IMR-90 (cell line): Measurements from ENCODE around the gene ANXA2. TPM values are rescaled to one million over a fixed set of nuclear protein-coding genes. Genes with fewer than 3 reads are reported as not detected.

Source experiments
- ATAC-seq: fragments of 200-7000 bp; cut with Tn5 transposase; 2 replicates; pipeline ENCODE4 v1.9.1; 2020; ENCODE audit warnings: low read depth, mild to moderate bottlenecking, moderate library complexity
- BruUV-seq: library from RNA; stranded (reverse); fragments of 400-500 nt; replicated peaks from 2 replicates; lab custom pipeline; 2021; lab: Mats Ljungman, UMichigan
- CTCF ChIA-PET: fragments of 300-600 bp; formaldehyde crosslinking; extraction: SDS; loops from one replicate; lab custom pipeline; 2021; ENCODE audit warnings: antibody characterized with exemption; lab: Yijun Ruan, JAX
- POLR2A ChIA-PET: fragments of 300-600 bp; sonication (Branson Sonifier 250); formaldehyde crosslinking; loops from one replicate; lab custom pipeline; 2022; ENCODE audit warnings: antibody characterized with exemption; ENCODE audit not compliant: unreplicated experiment; lab: Charles Lee
- DNase-seq: peaks from one replicate; pipeline ENCODE4 v3.0.0; 2013
- H2AFZ ChIP-seq: replicated peaks from 2 replicates; pipeline ENCODE3; 2013; ENCODE audit warnings: low read length, mild to moderate bottlenecking; ENCODE audit not compliant: poor library complexity
- H2AK5ac ChIP-seq: 2 replicates; pipeline ENCODE4 v1.6.1; 2013; ENCODE audit warnings: low read depth, low read length, inconsistent platforms
- H2AK9ac ChIP-seq: replicated peaks from 2 replicates; pipeline ENCODE3; 2013; ENCODE audit warnings: mild to moderate bottlenecking, low read depth, low read length, moderate library complexity; ENCODE audit not compliant: poor library complexity
- H2BK120ac ChIP-seq: 2 replicates; pipeline ENCODE4 v1.6.1; 2013; ENCODE audit warnings: low read depth, low read length, inconsistent platforms
- H2BK15ac ChIP-seq: 3 replicates; pipeline ENCODE4 v1.6.1; 2013; ENCODE audit warnings: low read depth, low read length, inconsistent platforms
- H2BK20ac ChIP-seq: 2 replicates; pipeline ENCODE4 v1.6.1; 2013; ENCODE audit warnings: low read depth, mild to moderate bottlenecking, inconsistent platforms, low read length, moderate library complexity
- H2BK5ac ChIP-seq: 2 replicates; pipeline ENCODE4 v1.6.1; 2013; ENCODE audit warnings: mild to moderate bottlenecking, low read depth, low read length, inconsistent platforms; ENCODE audit not compliant: poor library complexity, severe bottlenecking
- H3K14ac ChIP-seq: replicated peaks from 2 replicates; pipeline ENCODE4 v1.6.1; 2013; ENCODE audit warnings: low read depth, low read length, inconsistent platforms
- H3K18ac ChIP-seq: 2 replicates; pipeline ENCODE4 v1.6.1; 2013; ENCODE audit warnings: low read depth, low read length, control low read depth
- H3K23ac ChIP-seq: 2 replicates; pipeline ENCODE4 v1.6.1; 2013; ENCODE audit warnings: low read depth, low read length, inconsistent platforms
- H3K27ac ChIP-seq: 2 replicates; pipeline ENCODE4 v1.5.1; 2013; ENCODE audit warnings: mild to moderate bottlenecking, control low read depth, low read length; ENCODE audit not compliant: insufficient read depth
- H3K27me3 ChIP-seq: 2 replicates; pipeline ENCODE4 v1.6.1; 2013; ENCODE audit warnings: low read length; ENCODE audit not compliant: control insufficient read depth, insufficient read depth
- H3K36me3 ChIP-seq: 2 replicates; pipeline ENCODE4 v1.6.1; 2013; ENCODE audit warnings: low read length, mixed read lengths; ENCODE audit not compliant: control insufficient read depth, insufficient read depth
- H3K4ac ChIP-seq: 2 replicates; pipeline ENCODE4 v1.6.1; 2013; ENCODE audit warnings: low read depth, low read length, inconsistent platforms
- H3K4me1 ChIP-seq: 2 replicates; pipeline ENCODE4 v1.6.1; 2013; ENCODE audit warnings: low read length, mixed read lengths; ENCODE audit not compliant: control insufficient read depth, insufficient read depth
- H3K4me2 ChIP-seq: 2 replicates; pipeline ENCODE4 v1.6.1; 2013; ENCODE audit warnings: low read depth, mild to moderate bottlenecking, control low read depth, low read length, moderate library complexity
- H3K4me3 ChIP-seq: 2 replicates; pipeline ENCODE4 v1.5.1; 2013; ENCODE audit warnings: low read depth, mild to moderate bottlenecking, control low read depth, low read length, moderate library complexity; ENCODE audit not compliant: insufficient read depth
- H3K56ac ChIP-seq: 2 replicates; pipeline ENCODE4 v1.6.1; 2013; ENCODE audit warnings: low read length, inconsistent platforms; ENCODE audit not compliant: insufficient read depth; ENCODE audit errors: extremely low read depth
- H3K79me1 ChIP-seq, 2 experiments: 2 replicates each; pipeline ENCODE4 v1.6.1; 2013; ENCODE audit warnings: low read length in 2 of 2, inconsistent platforms in 1 of 2, low read depth in 1 of 2
- H3K9ac ChIP-seq: 2 replicates; pipeline ENCODE4 v1.6.1; 2013; ENCODE audit warnings: low read depth, low read length, control low read depth
- H3K9me1 ChIP-seq: 2 replicates; pipeline ENCODE4 v1.6.1; 2013; ENCODE audit warnings: low read length, inconsistent platforms; ENCODE audit not compliant: insufficient read depth
- H3K9me3 ChIP-seq: 2 replicates; pipeline ENCODE4 v1.6.1; 2013; ENCODE audit warnings: low read length; ENCODE audit not compliant: control insufficient read depth, insufficient read depth
- H4K20me1 ChIP-seq: 2 replicates; pipeline ENCODE4 v1.6.1; 2013; ENCODE audit warnings: low read length, inconsistent platforms; ENCODE audit not compliant: insufficient read depth
- H4K5ac ChIP-seq: 2 replicates; pipeline ENCODE4 v1.6.1; 2013; ENCODE audit warnings: mild to moderate bottlenecking, low read depth, low read length, control low read depth
- H4K8ac ChIP-seq, 2 experiments: 2 replicates each; pipeline ENCODE4 v1.6.1; 2013; ENCODE audit warnings: low read depth in 2 of 2, low read length in 2 of 2, control low read depth in 1 of 2, inconsistent platforms in 1 of 2
- H4K91ac ChIP-seq: 2 replicates; pipeline ENCODE4 v1.6.1; 2013; ENCODE audit warnings: low read depth, low read length, inconsistent platforms; ENCODE audit not compliant: insufficient read depth
- CTCF ChIP-seq: conservative IDR thresholded peaks from 2 replicates; pipeline ENCODE4 v1.5.1; 2012; ENCODE audit warnings: mild to moderate bottlenecking, low read depth, low read length, improper control_type of control experiment
- MAZ ChIP-seq: IDR thresholded peaks from 2 replicates; pipeline ENCODE4 v1.6.1; 2012; ENCODE audit warnings: low read depth, mild to moderate bottlenecking, low read length, improper control_type of control experiment, moderate library complexity, borderline replicate concordance
- MXI1 ChIP-seq: IDR thresholded peaks from 2 replicates; pipeline ENCODE4 v1.6.1; 2012; ENCODE audit warnings: low read depth, mild to moderate bottlenecking, low read length, moderate library complexity, borderline replicate concordance
- RAD21 ChIP-seq: IDR thresholded peaks from 2 replicates; pipeline ENCODE4 v1.6.1; 2012; ENCODE audit warnings: low read length, improper control_type of control experiment
- RFX5 ChIP-seq: IDR thresholded peaks from 2 replicates; pipeline ENCODE4 v1.8.0; 2012; ENCODE audit warnings: low read depth, mild to moderate bottlenecking, low read length, moderate library complexity
- USF2 ChIP-seq: fragments of 150-350 bp; IDR thresholded peaks from 2 replicates; pipeline ENCODE4 v1.6.1; 2017; ENCODE audit warnings: mild to moderate bottlenecking, antibody characterized with exemption, low read length, low read depth
- WGBS, 2 experiments: methylation state at CpG; one replicate each; pipeline versions ENCODE4 v1.1.5 to v1.1.7; 2013; ENCODE audit warnings: missing lambda C conversion rate in 2 of 2; ENCODE audit not compliant: insufficient read length in 1 of 2; ENCODE audit errors: extremely low coverage in 2 of 2; 5-methylcytosine and 5-hydroxymethylcytosine counted together
- dilution Hi-C: fragments of 300-500 bp; cut with HindIII; formaldehyde crosslinking; loops from one replicate; pipeline ENCODE4 v1.14.3; 2018; ENCODE audit warnings: low sequenced_read_pairs; ENCODE audit not compliant: unreplicated experiment
- in situ Hi-C: fragments of 300-500 bp; cut with MboI; formaldehyde crosslinking; loops from 3 replicates; pipeline ENCODE4 v1.14.3; 2019; ENCODE audit warnings: low sequenced_read_pairs, inconsistent platforms, mixed read lengths
- intact Hi-C: fragments of 100-400 bp; cut with micrococcal nuclease; formaldehyde crosslinking; loops from 2 replicates; pipeline ENCODE4 v1.10.0; 2022
- polyA plus RNA-seq, 3 experiments: library from polyadenylated mRNA; depleted of rRNA; stranded (reverse); fragments of >200 nt; gene quantifications; 2 replicates each; pipeline ENCODE4 v1.2.3, GENCODE V29; 2012; ENCODE audit warnings: low replicate concordance in 1 of 3
- total RNA-seq: library from RNA; depleted of rRNA; stranded (reverse); fragments of >200 nt; gene quantifications from 2 replicates; pipeline ENCODE4 v1.2.3, GENCODE V29; 2012

Gene ANXA2
- total and polyA plus RNA-seq, 2 of the 4 experiments (the other 2 are of a cell fraction), result 7,454 to 8,412 TPM

GRCh38 chr15:60363087-60363549 is 34.7 kb downstream of the ANXA2 start:
- H3K4me2 ChIP-seq, result no peak overlapping the region
- no peak overlapping the region for H3K4ac ChIP-seq
- ChIA-PET POLR2A (interaction anchor here (1.4 kb wide), 1 partner anchor 11 kb away, joined by 5 read pairs; no protein-coding TSS in a partner anchor), CTCF (interaction anchor here (0.9 to 1.3 kb wide), 2 partner anchors 8 to 35 kb away, joined by 4 read pairs; no protein-coding TSS in a partner anchor)
- H3K23ac ChIP-seq, result peak overlapping the region; percentile 57; the same call in 1 of the 2 replicates
- in situ Hi-C loops, result loop anchor here (5.0 kb wide), 1 partner anchor 79 kb away; no protein-coding TSS in a partner anchor
- H2BK20ac ChIP-seq, result no peak overlapping the region
- no peak overlapping the region for H2AK5ac ChIP-seq
- DNase-seq, result no peak
- H3K4me1 ChIP-seq, result peaks cover 28% of the 10 kb centered on the region
- H3K79me1 ChIP-seq, result peaks cover 11 to 50% of the 10 kb centered on the region in 2 experiments; a peak in 2 of 4 replicates
- no peak; the same call in 1 of the 2 replicates for ATAC-seq
- BruUV-seq, result no TSS peak
- H3K9me1 ChIP-seq, result peaks cover 7% of the 10 kb centered on the region
- dilution Hi-C loops, result no loop called here
- 0 out of 2 replicates have a peak overlapping the region, but pooled peaks have one; percentile 14 for H2BK120ac ChIP-seq
- H3K36me3 ChIP-seq, result peaks cover 34% of the 10 kb centered on the region
- no peak overlapping the region for H2AFZ ChIP-seq
- no peak for TF ChIP-seq RAD21
- TF ChIP-seq MXI1, result 0 out of 2 replicates have a peak, but pooled peaks have one; percentile 11
- no peak for TF ChIP-seq USF2
- TF ChIP-seq CTCF, result no peak
- TF ChIP-seq RFX5, result no peak
- no peak for TF ChIP-seq MAZ
- intact Hi-C loops, result loop anchor here (2.0 kb wide), 1 partner anchor 36 kb away; no protein-coding TSS in a partner anchor
- H4K91ac ChIP-seq, result no peak overlapping the region
- peak overlapping the region; percentile 71; the same call in 1 of the 2 replicates for H3K27ac ChIP-seq
- no peak overlapping the region for H2AK9ac ChIP-seq
- no peaks in the 10 kb centered on the region for H3K9me3 ChIP-seq
- no peak overlapping the region for H2BK15ac ChIP-seq
- H3K27me3 ChIP-seq, result no peaks in the 10 kb centered on the region
- H4K5ac ChIP-seq, result peak overlapping the region; percentile 6; the same call in 1 of the 2 replicates
- peak overlapping the region; percentile 8; the same call in 1 of the 2 replicates for H3K18ac ChIP-seq
- peak overlapping the region; percentile 53 for H3K14ac ChIP-seq
- WGBS, 2 experiments, result no CpG with 5 or more reads among the region's 2 CpGs
- H2BK5ac ChIP-seq, result peak overlapping the region; percentile 9
- no peak overlapping the region for H3K9ac ChIP-seq
- no peak overlapping the region; the same call in 1 of the 2 replicates for H3K56ac ChIP-seq
- H3K4me3 ChIP-seq, result no peak overlapping the region
- peaks cover 66% of the 10 kb centered on the region for H4K20me1 ChIP-seq
- H4K8ac ChIP-seq, result no peak overlapping the region; a peak in 1 of 4 replicates
